ENCODE measurements around the gene SLCO3A1. TPM values are rescaled to one million over a fixed set of nuclear protein-coding genes. Genes with fewer than 3 reads are reported as not detected.

Gene SLCO3A1
- total RNA-seq, 2 experiments from 2014 or later: 4.2 to 4.8 TPM

DNA sequence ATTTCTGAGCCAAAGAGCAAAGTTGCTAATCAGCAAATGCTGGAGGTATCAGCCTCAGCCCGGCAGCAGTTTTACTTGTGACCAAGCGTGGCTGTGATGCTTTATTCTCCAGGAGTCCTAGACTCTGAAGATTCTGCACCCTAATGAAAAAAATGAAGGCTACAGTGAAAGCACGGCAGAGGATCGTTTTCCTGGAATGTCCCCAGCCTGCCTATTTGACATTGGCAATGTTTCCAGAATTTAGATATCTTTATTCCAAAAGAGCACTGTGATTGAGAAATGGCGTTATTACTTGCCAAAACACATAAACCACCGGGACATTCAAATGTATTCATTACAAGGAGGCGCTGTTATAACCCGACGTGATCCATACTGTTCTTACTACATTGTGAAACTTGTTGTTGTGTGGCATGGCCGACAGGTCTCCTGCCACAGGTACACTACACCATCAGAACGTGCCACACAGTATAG is 263.8 kb downstream of the SLCO3A1 start:
- Mint-ChIP-seq H3K9me3 (peaks cover 5% of the 10 kb centered on the region), H3K4me1 (ENCODE audit: low read depth) (peaks cover 5% of the 10 kb centered on the region), H3K27me3 (no peaks in the 10 kb centered on the region), H3K4me3 (no peak overlapping the region), H3K27ac (no peak overlapping the region), H3K36me3 (ENCODE audit: low read depth) (peaks cover 15% of the 10 kb centered on the region)
- ATAC-seq (no peak), DNase-seq (no peak)
- POLR2A ChIA-PET: no interaction called here
- CTCF ChIA-PET: no interaction called here
- TF ChIP-seq, protein P1, sequence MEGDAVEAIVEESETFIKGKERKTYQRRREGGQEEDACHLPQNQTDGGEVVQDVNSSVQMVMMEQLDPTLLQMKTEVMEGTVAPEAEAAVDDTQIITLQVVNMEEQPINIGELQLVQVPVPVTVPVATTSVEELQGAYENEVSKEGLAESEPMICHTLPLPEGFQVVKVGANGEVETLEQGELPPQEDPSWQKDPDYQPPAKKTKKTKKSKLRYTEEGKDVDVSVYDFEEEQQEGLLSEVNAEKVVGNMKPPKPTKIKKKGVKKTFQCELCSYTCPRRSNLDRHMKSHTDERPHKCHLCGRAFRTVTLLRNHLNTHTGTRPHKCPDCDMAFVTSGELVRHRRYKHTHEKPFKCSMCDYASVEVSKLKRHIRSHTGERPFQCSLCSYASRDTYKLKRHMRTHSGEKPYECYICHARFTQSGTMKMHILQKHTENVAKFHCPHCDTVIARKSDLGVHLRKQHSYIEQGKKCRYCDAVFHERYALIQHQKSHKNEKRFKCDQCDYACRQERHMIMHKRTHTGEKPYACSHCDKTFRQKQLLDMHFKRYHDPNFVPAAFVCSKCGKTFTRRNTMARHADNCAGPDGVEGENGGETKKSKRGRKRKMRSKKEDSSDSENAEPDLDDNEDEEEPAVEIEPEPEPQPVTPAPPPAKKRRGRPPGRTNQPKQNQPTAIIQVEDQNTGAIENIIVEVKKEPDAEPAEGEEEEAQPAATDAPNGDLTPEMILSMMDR (IDR thresholded peaks at IDR 0.05): no peak
- intact Hi-C loops (cut with micrococcal nuclease): no loop called here

DNA sequence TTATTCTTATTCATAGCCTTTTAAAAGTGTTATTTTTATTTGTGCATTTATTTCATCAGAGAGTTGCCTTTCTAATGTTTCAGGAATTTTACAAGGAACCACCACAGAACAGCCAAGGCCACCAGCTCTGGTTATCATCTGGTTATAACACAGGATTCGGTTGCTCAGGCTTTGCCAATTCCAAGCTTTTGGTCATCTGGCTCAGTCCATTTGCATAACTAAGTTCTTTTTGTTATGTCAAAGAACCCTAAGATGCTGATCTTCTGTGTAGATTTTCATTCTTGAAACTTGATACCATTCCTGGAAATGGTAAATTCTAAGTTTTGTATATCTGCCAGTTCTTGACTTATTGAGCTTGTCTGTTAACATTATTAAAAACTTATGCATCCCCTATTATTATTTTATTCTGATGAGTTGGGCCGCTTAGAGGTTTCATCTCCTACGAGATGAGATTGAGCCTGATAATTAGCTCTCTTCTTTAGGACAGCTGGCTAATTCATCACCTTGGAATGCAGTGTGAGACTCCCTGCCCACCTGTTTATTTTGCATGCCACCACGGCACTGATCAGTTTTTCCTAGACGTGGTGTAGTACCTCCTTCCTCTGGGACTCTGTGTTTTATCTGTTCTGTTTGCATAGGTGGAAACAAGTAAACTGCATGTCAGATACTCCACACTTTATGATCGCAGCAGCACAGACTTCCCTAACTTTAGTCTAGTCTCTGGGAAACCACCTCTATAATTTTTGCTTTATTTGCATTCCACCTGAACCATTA is 264.8 kb downstream of the SLCO3A1 start:
- Mint-ChIP-seq H3K27me3 (no peaks in the 10 kb centered on the region), H3K4me1 (ENCODE audit: low read depth) (peaks cover 5% of the 10 kb centered on the region), H3K36me3 (ENCODE audit: low read depth) (peaks cover 15% of the 10 kb centered on the region), H3K9me3 (peaks cover 5% of the 10 kb centered on the region), H3K27ac (no peak overlapping the region), H3K4me3 (no peak overlapping the region)
- TF ChIP-seq, protein P1 (IDR thresholded peaks at IDR 0.05): no peak
- intact Hi-C loops (cut with micrococcal nuclease): no loop called here
- CTCF ChIA-PET: no interaction called here
- DNase-seq (no peak), ATAC-seq (no peak)
- POLR2A ChIA-PET: interaction anchor here (0.7 kb wide), 1 partner anchor 614 kb away, joined by 3 read pairs; no protein-coding TSS in a partner anchor

DNA sequence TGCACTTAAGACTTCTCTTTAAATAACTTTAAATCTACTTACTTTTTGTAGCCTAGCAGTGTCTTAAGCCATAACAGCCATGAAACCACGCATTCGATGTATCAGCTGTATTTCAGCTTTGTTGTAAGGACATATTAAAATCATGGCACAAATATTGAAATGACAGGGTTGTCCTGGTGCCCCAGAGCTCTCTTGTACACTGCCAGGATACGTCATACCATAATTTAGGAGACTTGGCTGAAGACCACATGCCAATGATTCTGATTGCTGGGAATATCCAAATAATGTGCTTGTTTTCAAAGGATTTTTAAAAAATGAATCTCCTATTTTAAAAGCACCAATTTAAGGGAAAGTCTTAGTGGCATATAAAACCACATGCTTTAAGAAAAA is 265.4 kb downstream of the SLCO3A1 start:
- POLR2A ChIA-PET: interaction anchor here (0.7 kb wide), 1 partner anchor 614 kb away, joined by 3 read pairs; no protein-coding TSS in a partner anchor

DNA sequence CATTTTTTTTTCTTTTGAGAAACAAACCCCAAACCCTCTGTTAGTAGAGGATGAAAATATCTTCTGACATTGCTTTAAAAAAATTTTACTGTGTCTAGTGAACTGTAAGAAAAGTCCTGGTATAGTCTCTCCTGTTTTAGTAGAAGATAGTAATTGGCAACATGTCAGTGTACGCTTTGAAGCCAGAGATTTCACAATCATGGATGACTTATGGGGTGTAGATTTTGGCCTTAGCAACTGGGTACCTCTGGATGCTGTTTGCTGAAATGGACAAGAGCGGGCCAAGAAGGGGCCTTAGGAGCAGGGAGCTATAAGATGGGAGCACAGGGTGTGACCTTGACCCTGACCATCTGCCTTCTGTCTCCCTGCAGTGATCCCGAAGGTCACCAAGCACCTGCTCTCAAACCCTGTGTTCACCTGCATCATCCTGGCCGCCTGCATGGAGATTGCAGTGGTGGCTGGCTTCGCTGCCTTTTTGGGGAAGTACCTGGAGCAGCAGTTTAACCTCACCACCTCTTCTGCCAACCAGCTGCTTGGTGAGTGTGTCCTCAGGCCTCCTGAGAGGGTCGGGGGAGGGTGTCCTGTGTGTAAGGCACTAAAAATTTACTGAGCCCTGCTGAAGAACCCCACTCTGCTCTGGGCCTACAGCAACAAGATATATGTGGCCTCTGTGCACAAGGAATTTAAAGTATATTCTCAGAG is 266.7 kb downstream of the SLCO3A1 start:
- Mint-ChIP-seq H3K27me3 (no peaks in the 10 kb centered on the region), H3K9me3 (peaks cover 5% of the 10 kb centered on the region), H3K4me3 (no peak overlapping the region), H3K36me3 (ENCODE audit: low read depth) (peaks cover 15% of the 10 kb centered on the region), H3K27ac (no peak overlapping the region), H3K4me1 (ENCODE audit: low read depth) (peaks cover 5% of the 10 kb centered on the region)
- POLR2A ChIA-PET: no interaction called here
- DNase-seq (no peak), ATAC-seq (no peak)
- CTCF ChIA-PET: no interaction called here
- intact Hi-C loops (cut with micrococcal nuclease): no loop called here
- TF ChIP-seq, protein P1 (IDR thresholded peaks at IDR 0.05): no peak

More for the DNA sequence above, 265.4 kb downstream of the SLCO3A1 start:
- Mint-ChIP-seq H3K27ac (no peak overlapping the region), H3K4me1 (ENCODE audit: low read depth) (peaks cover 5% of the 10 kb centered on the region), H3K27me3 (no peaks in the 10 kb centered on the region), H3K4me3 (no peak overlapping the region), H3K36me3 (ENCODE audit: low read depth) (peaks cover 15% of the 10 kb centered on the region), H3K9me3 (peaks cover 5% of the 10 kb centered on the region)
- ATAC-seq (no peak), DNase-seq (no peak)
- TF ChIP-seq, protein P1 (IDR thresholded peaks at IDR 0.05): no peak
- intact Hi-C loops (cut with micrococcal nuclease): no loop called here
- CTCF ChIA-PET: no interaction called here

DNA sequence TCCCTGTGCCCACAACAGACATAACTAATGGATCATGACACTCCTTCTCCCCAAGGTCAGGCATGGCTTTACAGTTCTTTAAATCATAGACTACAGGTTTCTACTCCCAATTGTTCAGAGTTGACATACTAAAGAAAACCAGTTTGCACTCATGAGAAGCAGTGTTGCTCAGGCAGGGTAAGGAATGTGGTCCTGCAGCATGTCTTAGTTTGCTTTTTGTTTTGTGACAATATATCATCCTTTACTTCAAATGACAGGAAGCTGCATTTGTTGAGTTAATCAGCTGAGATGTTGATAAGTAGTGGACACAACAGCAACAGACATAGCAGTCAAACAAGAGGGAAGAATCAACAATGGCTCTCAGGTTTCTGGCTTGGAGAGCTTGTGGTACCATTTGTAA is 267.5 kb downstream of the SLCO3A1 start:
- peaks cover 5% of the 10 kb centered on the region for H3K9me3 Mint-ChIP-seq
- peaks cover 15% of the 10 kb centered on the region for H3K36me3 Mint-ChIP-seq (ENCODE audit: low read depth)
- POLR2A ChIA-PET: interaction anchor here (0.5 kb wide), 1 partner anchor 320 kb away, joined by 3 read pairs; no protein-coding TSS in a partner anchor
- H3K4me3 Mint-ChIP-seq: no peak overlapping the region
- intact Hi-C loops (cut with micrococcal nuclease): no loop called here
- H3K27ac Mint-ChIP-seq: no peak overlapping the region
- CTCF ChIA-PET: no interaction called here
- H3K4me1 Mint-ChIP-seq (ENCODE audit: low read depth): peaks cover 5% of the 10 kb centered on the region
- ATAC-seq (no peak), DNase-seq (no peak)
- TF ChIP-seq, protein P1 (IDR thresholded peaks at IDR 0.05): no peak
- no peaks in the 10 kb centered on the region for H3K27me3 Mint-ChIP-seq

All from activated CD8-positive, alpha-beta T cell treated with anti-CD3 and anti-CD28 coated beads for 36 hours (primary cell).